Hepatocyte (in vitro differentiated cells): ENCODE data around the gene EEF2. TPM values are rescaled to one million over a fixed set of nuclear protein-coding genes. Genes with fewer than 3 reads are reported as not detected.
"Not testable (repeated sequence)": the region's sequence is repeated elsewhere in the genome, so short reads cannot be mapped to it uniquely, and the experiment has no call there.

ENCODE experiments used
- DNase-seq: peaks from one replicate; pipeline ENCODE4 v3.0.0-alpha.2; 2016; ENCODE audit warnings: low spot score
- H2AFZ ChIP-seq: fragments of 200-600 bp; sonication (generic); 2 replicates; pipeline ENCODE4 v1.6.0; 2016; ENCODE audit warnings: antibody characterized with exemption, mild to moderate bottlenecking
- H3K27ac ChIP-seq: fragments of 200-600 bp; sonication (generic); 2 replicates; pipeline ENCODE4 v1.5.1; 2016; ENCODE audit warnings: mild to moderate bottlenecking
- H3K27me3 ChIP-seq: fragments of 200-600 bp; sonication (generic); 2 replicates; pipeline ENCODE4 v1.6.1; 2016
- H3K36me3 ChIP-seq: fragments of 200-600 bp; sonication (generic); replicated peaks from 2 replicates; pipeline ENCODE4 v1.5.1; 2016; ENCODE audit warnings: low read depth; ENCODE audit not compliant: insufficient read depth
- H3K4me1 ChIP-seq: fragments of 200-600 bp; sonication (generic); 2 replicates; pipeline ENCODE4 v1.5.1; 2016; ENCODE audit warnings: mild to moderate bottlenecking, moderate library complexity; ENCODE audit not compliant: insufficient read depth
- H3K4me2 ChIP-seq: fragments of 200-600 bp; sonication (generic); 2 replicates; pipeline ENCODE4 v1.6.0; 2016
- H3K4me3 ChIP-seq: fragments of 200-600 bp; sonication (generic); 2 replicates; pipeline ENCODE4 v1.5.1; 2016; ENCODE audit warnings: mild to moderate bottlenecking
- H3K79me2 ChIP-seq: fragments of 200-600 bp; sonication (generic); 2 replicates; pipeline ENCODE4 v1.6.0; 2017; ENCODE audit warnings: mild to moderate bottlenecking
- H3K9me2 ChIP-seq: fragments of 200-600 bp; sonication (generic); replicated peaks from 2 replicates; pipeline ENCODE4 v1.6.0; 2017; ENCODE audit warnings: mild to moderate bottlenecking; ENCODE audit not compliant: insufficient read depth
- H3K9me3 ChIP-seq: fragments of 200-600 bp; sonication (generic); 2 replicates; pipeline ENCODE4 v1.5.1; 2016; ENCODE audit warnings: low read depth, mild to moderate bottlenecking
- H4K20me1 ChIP-seq: fragments of 200-600 bp; sonication (generic); 2 replicates; pipeline ENCODE4 v1.6.0; 2016; ENCODE audit warnings: mild to moderate bottlenecking; ENCODE audit not compliant: insufficient read depth, poor library complexity, severe bottlenecking
- EZH2 ChIP-seq: fragments of 200-600 bp; sonication (generic); IDR thresholded peaks from 2 replicates; pipeline ENCODE4 v1.6.1; 2016; ENCODE audit warnings: antibody characterized with exemption, mild to moderate bottlenecking, borderline replicate concordance
- EZH2phosphoT487 ChIP-seq: fragments of 200-600 bp; sonication (generic); IDR thresholded peaks from one replicate; pipeline ENCODE4 v1.6.1; 2018; ENCODE audit warnings: antibody characterized with exemption, mild to moderate bottlenecking, low read depth, moderate library complexity; ENCODE audit not compliant: unreplicated experiment, severe bottlenecking
- WGBS: methylation state at CpG from one replicate; pipeline ENCODE4 v1.1.6; 2016; ENCODE audit warnings: low lambda C conversion rate; ENCODE audit errors: missing lambda C conversion rate; 5-methylcytosine and 5-hydroxymethylcytosine counted together
- polyA plus RNA-seq: library from polyadenylated mRNA; unstranded; fragments of >200 nt; fragmentation: Nextera tagmentation; extraction: Ambion mirVana; gene quantifications from 2 replicates; pipeline ENCODE4 v1.2.1, GENCODE V29; 2016
- total RNA-seq: library from RNA; depleted of rRNA; stranded (reverse); fragments of >200 nt; gene quantifications from 2 replicates; pipeline ENCODE4 v1.2.3, GENCODE V29; 2014
- TF ChIP-seq, protein P1 (sequence below): fragments of 200-600 bp; sonication (generic); IDR thresholded peaks from 2 replicates; pipeline ENCODE4 v1.5.1; 2016; ENCODE audit warnings: antibody characterized with exemption, mild to moderate bottlenecking; ENCODE audit not compliant: poor library complexity

EEF2 gene
- total and polyA plus RNA-seq, 2 experiments from 2014 or later = 526 to 1,740 TPM

DNA sequence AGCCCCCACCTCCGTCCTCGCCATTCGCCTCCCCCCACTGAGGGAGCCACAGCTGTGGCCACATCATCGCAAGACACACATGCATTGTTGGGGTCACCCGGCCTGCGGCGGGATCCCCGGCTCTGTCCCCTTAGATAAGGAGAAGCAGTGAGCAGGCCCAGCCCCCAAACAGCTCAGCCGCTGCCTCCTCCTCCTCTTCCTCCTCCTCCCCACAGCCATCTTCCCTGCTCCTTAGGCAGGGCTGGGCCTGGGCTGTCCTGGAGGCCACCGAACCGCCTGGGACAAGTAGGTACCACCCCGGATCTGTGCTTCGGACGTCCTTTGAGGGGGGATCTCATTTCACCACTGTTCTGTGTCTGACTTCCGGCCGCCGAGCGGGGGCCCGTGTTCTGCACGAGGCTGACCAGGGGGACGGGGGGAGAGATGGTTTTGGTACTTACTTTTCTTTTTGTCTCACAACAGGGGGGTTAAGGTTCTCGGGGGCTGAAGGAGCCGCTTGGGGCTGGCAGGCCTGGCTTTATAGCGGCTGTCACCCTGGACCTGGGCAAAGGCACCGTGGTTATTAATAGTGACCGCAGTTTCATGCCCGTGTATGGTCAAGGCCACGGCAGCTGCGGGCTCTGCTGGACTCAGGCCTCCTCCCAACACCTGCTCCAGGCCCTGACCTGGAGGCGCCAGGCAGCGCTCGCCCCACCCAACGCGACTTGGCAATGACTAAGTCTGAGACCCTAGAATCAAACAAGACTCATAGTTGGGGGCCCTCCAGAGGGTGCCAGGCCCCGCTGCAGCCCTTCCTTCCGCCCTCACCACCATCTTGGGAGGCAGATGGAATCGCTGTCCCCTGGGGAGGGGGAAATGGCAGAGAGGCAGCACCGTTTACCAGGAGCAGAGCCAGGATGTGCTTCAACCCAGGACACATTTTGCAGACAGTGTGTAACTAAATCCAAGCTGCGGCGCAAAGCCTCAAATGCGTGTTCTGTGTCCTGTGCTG, 34.1 kb downstream of the EEF2 start:
- no peaks in the 10 kb centered on the region for H3K27me3 ChIP-seq
- H4K20me1 ChIP-seq = no peaks in the 10 kb centered on the region
- no peaks in the 10 kb centered on the region for H3K36me3 ChIP-seq
- no peaks in the 10 kb centered on the region for H3K4me1 ChIP-seq
- no peak overlapping the region for H3K4me3 ChIP-seq
- 79% methylated on average over 33 of the region's 41 CpGs for WGBS
- H3K79me2 ChIP-seq = no peaks in the 10 kb centered on the region
- no peaks in the 10 kb centered on the region for H3K9me2 ChIP-seq
- H2AFZ ChIP-seq = no peak overlapping the region
- no peak overlapping the region for H3K27ac ChIP-seq
- no peak for DNase-seq
- H3K9me3 ChIP-seq = no peaks in the 10 kb centered on the region
- H3K4me2 ChIP-seq = no peak overlapping the region
- no peak for TF ChIP-seq EZH2
- no peak for TF ChIP-seq EZH2phosphoT487
- TF ChIP-seq, protein P1, sequence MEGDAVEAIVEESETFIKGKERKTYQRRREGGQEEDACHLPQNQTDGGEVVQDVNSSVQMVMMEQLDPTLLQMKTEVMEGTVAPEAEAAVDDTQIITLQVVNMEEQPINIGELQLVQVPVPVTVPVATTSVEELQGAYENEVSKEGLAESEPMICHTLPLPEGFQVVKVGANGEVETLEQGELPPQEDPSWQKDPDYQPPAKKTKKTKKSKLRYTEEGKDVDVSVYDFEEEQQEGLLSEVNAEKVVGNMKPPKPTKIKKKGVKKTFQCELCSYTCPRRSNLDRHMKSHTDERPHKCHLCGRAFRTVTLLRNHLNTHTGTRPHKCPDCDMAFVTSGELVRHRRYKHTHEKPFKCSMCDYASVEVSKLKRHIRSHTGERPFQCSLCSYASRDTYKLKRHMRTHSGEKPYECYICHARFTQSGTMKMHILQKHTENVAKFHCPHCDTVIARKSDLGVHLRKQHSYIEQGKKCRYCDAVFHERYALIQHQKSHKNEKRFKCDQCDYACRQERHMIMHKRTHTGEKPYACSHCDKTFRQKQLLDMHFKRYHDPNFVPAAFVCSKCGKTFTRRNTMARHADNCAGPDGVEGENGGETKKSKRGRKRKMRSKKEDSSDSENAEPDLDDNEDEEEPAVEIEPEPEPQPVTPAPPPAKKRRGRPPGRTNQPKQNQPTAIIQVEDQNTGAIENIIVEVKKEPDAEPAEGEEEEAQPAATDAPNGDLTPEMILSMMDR = no peak

DNA sequence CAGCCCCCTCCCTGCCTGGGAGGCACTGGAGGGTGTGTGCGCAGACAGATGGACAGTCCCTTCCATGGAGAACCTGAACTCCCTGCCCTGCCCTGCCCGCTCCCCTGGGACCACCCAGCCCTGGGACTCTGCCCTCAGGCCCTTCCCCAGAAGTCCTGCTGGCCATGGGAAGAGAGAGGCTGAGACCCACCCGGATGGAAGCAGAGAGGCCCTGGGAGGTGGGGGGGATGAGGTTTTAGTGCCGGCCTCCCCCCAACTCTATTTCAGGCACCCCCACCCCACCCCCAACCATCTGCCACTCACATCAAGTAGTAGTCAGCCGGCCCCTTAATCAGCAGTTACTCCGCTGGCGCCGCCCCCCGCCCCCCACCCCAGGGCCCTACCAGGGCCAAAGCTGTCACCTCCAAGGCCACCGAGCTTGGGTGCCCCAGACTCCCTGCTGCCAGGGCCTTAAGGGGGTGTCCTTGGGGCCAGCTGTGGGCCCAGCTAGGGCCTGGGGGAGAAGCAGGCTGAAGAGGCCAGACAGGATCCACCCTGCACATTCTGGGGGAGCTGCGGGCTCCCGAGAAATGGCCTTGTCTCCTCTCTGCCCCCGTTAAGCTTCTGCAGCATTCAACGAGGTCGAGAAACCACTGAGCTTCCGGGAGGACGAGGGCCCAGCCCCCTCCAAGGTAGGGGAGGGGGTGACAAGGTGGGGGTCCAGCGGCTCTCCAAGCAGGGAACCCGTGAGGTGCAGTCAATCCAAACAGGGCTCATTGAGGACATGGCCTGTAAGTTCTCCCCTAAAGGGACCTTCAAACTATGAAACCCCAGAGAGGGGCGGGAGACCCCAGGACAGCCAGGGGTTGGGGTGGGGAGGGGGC, 35.0 kb downstream of the EEF2 start:
- 78% methylated on average over 13 of the region's 20 CpGs for WGBS
- no peaks in the 10 kb centered on the region for H3K79me2 ChIP-seq
- H3K4me3 ChIP-seq = no peak overlapping the region
- TF ChIP-seq, protein P1 = no peak
- TF ChIP-seq EZH2 (no peak), EZH2phosphoT487 (no peak)
- no peak for DNase-seq
- H2AFZ ChIP-seq = no peak overlapping the region
- no peaks in the 10 kb centered on the region for H3K9me2 ChIP-seq
- no peaks in the 10 kb centered on the region for H3K27me3 ChIP-seq
- no peaks in the 10 kb centered on the region for H4K20me1 ChIP-seq
- no peaks in the 10 kb centered on the region for H3K36me3 ChIP-seq
- H3K9me3 ChIP-seq = no peaks in the 10 kb centered on the region
- no peaks in the 10 kb centered on the region for H3K4me1 ChIP-seq
- H3K4me2 ChIP-seq = no peak overlapping the region
- H3K27ac ChIP-seq = no peak overlapping the region

DNA sequence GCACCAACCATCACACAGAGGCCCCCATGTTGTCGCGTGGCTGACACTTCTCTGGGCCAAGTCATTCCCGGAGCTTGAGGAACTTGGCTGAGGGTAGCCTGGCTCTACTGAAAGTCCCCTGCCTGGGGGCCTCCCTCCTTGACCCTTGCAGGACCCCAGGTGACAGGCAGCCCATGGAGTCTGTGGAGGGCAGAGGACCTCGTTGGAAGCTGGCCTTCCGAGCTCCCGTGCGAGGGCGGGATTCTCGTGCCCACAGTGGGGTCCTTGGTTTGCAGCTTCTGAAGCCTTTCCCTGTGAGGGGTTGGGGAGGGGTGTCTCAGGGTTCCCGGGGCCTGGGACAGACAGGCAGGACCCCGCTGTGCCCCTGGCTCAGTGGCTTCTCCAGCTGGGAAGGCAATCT, 36.0 kb downstream of the EEF2 start:
- Histone ChIP-seq H3K27ac (no peak overlapping the region), H3K4me3 (no peak overlapping the region), H3K4me1 (no peaks in the 10 kb centered on the region), H3K9me2 (no peaks in the 10 kb centered on the region), H3K79me2 (no peaks in the 10 kb centered on the region), H3K27me3 (no peaks in the 10 kb centered on the region), H3K4me2 (no peak overlapping the region), H4K20me1 (no peaks in the 10 kb centered on the region), H3K9me3 (no peaks in the 10 kb centered on the region), H3K36me3 (no peaks in the 10 kb centered on the region), H2AFZ (no peak overlapping the region)
- TF ChIP-seq, protein P1 = no peak
- TF ChIP-seq EZH2 = no peak
- TF ChIP-seq EZH2phosphoT487 = no peak
- DNase-seq = no peak
- 85% methylated on average over 11 of the region's 11 CpGs for WGBS

DNA sequence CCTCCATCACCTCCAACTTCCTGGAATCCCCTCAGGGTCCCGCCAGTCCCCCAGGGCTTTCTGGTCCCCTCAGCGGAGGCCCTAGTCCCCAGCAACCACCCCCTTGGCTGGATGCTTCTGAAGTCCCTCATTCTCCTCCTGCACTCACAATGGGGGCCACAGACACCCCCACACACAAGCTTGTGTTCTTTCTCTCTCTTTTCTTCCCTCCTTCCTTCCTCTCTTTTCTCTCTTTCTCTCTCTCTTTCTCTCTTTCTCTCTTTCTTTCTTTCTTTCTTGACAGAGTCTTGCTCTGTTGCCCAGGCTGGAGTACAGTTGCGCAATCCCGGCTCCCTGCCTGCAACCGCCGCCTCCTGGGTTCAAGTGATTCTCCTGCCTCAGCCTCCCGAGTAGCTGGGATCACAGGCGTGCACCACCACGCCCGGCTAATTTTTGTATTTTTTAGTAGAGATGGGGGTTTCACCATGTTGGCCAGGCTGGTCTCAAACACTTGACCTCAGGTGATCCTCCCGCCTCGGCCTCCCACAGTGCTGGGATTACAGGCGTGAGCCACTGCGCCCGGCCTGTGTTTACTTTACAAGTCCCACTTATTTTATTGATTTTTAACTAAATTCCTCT, 37.8 kb downstream of the EEF2 start:
- not testable (repeated sequence) for H3K9me2 ChIP-seq, H4K20me1 ChIP-seq, H3K4me1 ChIP-seq, H3K27me3 ChIP-seq, H3K4me2 ChIP-seq, H2AFZ ChIP-seq, H3K9me3 ChIP-seq, H3K27ac ChIP-seq, H3K36me3 ChIP-seq, H3K4me3 ChIP-seq, DNase-seq, H3K79me2 ChIP-seq
- WGBS = 92% methylated on average over 14 of the region's 15 CpGs
